Activated CD8-positive, alpha-beta memory T cell treated with anti-CD3 and anti-CD28 coated beads, Interleukin-2, amount 10 ng/mL, durations not matched to agents 7 days and 5 days (primary cell): ENCODE measurements around the gene DAG1. TPM values are rescaled to one million over a fixed set of nuclear protein-coding genes. Genes with fewer than 3 reads are reported as not detected.

ENCODE experiments used
- total RNA-seq, 2 experiments: library from RNA; stranded (reverse); gene quantifications; one replicate each; pipeline ENCODE4 v1.2.3, GENCODE V29; 2021

Gene DAG1
- total RNA-seq, 2 experiments from 2014 or later, result 17.6 to 17.9 TPM

Other genes with a start within 250 kb of the DAG1 start
- gene C3orf62, start 193.0 kb upstream of the DAG1 start, total RNA-seq, result 1 to 10 TPM; 7.0 to 7.1 TPM
- gene USP4, start 130.2 kb upstream of the DAG1 start, total RNA-seq, result 10 to 100 TPM; 79.9 to 84.5 TPM
- gene GPX1, start 111.9 kb upstream of the DAG1 start, total RNA-seq, result 100 to 1,000 TPM in 1 of 2 experiments, 10 to 100 TPM in 1; 76.9 to 112 TPM
- gene RHOA, start 58.3 kb upstream of the DAG1 start, total RNA-seq, result 100 to 1,000 TPM; 439 to 539 TPM
- 10 to 100 TPM; 27.7 to 28.0 TPM for gene TCTA, start 57.8 kb upstream of the DAG1 start, total RNA-seq
- 1 to 10 TPM; 3.2 to 6.9 TPM for gene AMT, start 47.8 kb upstream of the DAG1 start, total RNA-seq
- 10 to 100 TPM; 23.9 to 29.0 TPM for gene NICN1, start 40.9 kb upstream of the DAG1 start, total RNA-seq
- gene BSN, start 84.2 kb downstream of the DAG1 start, total RNA-seq, result under 1 TPM; 0.12 TPM
- gene APEH, start 204.1 kb downstream of the DAG1 start, total RNA-seq, result 100 to 1,000 TPM; 150 to 172 TPM
- 1 to 10 TPM; 7.3 to 9.3 TPM for gene MST1, start 219.2 kb downstream of the DAG1 start, total RNA-seq
- gene RNF123, start 219.3 kb downstream of the DAG1 start, total RNA-seq, result 10 to 100 TPM; 50.0 to 58.9 TPM
- 1 to 10 TPM in 1 of 2 experiments, under 1 TPM in 1; 0.19 to 1.2 TPM for gene AMIGO3, start 249.4 kb downstream of the DAG1 start, total RNA-seq